Activated T-cell treated with anti-CD3 and anti-CD28 coated beads, Interleukin-2, amount 50 U/mL, for 24 hours (primary cell): ENCODE data around the gene COPS7B.
"Not testable (repeated sequence)": the region's sequence is repeated elsewhere in the genome, so short reads cannot be mapped to it uniquely, and the experiment has no call there.

Source experiments
- DNase-seq: peaks from one replicate; pipeline ENCODE4 v3.0.0-alpha.2; 2020
- H3K27ac Mint-ChIP-seq: 2 replicates; pipeline ENCODE4 v1.8.0; 2020; ENCODE audit warnings: mild to moderate bottlenecking, mixed read lengths
- H3K27me3 Mint-ChIP-seq: 2 replicates; pipeline ENCODE4 v1.8.0; 2020; ENCODE audit warnings: mixed read lengths
- H3K36me3 Mint-ChIP-seq: 2 replicates; pipeline ENCODE4 v1.8.0; 2020; ENCODE audit warnings: low read depth, mixed read lengths
- H3K4me1 Mint-ChIP-seq: 2 replicates; pipeline ENCODE4 v1.8.0; 2020; ENCODE audit warnings: low read depth, mixed read lengths
- H3K4me3 Mint-ChIP-seq: 2 replicates; pipeline ENCODE4 v1.8.0; 2020; ENCODE audit warnings: mild to moderate bottlenecking, moderate library complexity, mixed read lengths
- H3K9me3 Mint-ChIP-seq: 2 replicates; pipeline ENCODE4 v1.8.0; 2020; ENCODE audit warnings: mixed read lengths

The COPS7B gene

GRCh38 chr2:231786177-231786916 is at the start of gene COPS7B:
COPS7B (plus strand) TSS chr2:231786445; CDS start chr2:231788571, 2,126 bp downstream.
- Mint-ChIP-seq H3K4me3 (peak within 1 kb of the TSS; percentile 95), H3K27me3 (no peaks in the 10 kb centered on the region), H3K9me3 (no peaks in the 10 kb centered on the region), H3K4me1 (peaks cover 74% of the 10 kb centered on the region), H3K36me3 (peaks cover 52% of the 10 kb centered on the region), H3K27ac (peak within 1 kb of the TSS; percentile 85)
- peak; percentile 90 for DNase-seq

GRCh38 chr2:231737761-231738160 is 48.5 kb upstream of the COPS7B start:
- H3K27ac Mint-ChIP-seq: no peak overlapping the region
- H3K4me3 Mint-ChIP-seq: no peak overlapping the region
- H3K4me1 Mint-ChIP-seq: no peaks in the 10 kb centered on the region
- no peaks in the 10 kb centered on the region for H3K9me3 Mint-ChIP-seq
- H3K27me3 Mint-ChIP-seq: no peaks in the 10 kb centered on the region
- peaks cover 35% of the 10 kb centered on the region for H3K36me3 Mint-ChIP-seq
- DNase-seq: no peak

- Mint-ChIP-seq H3K27me3 (no peaks in the 10 kb centered on the region), H3K27ac (no peak overlapping the region), H3K9me3 (no peaks in the 10 kb centered on the region), H3K4me1 (no peaks in the 10 kb centered on the region), H3K36me3 (peaks cover 3% of the 10 kb centered on the region), H3K4me3 (no peak overlapping the region)
- DNase-seq: no peak
Observed at GRCh38 chr2:231743376-231744116, 42.7 kb upstream of the COPS7B start.

- Mint-ChIP-seq H3K9me3 (no peaks in the 10 kb centered on the region), H3K36me3 (no peaks in the 10 kb centered on the region), H3K27ac (no peak overlapping the region), H3K4me1 (no peaks in the 10 kb centered on the region), H3K27me3 (no peaks in the 10 kb centered on the region), H3K4me3 (no peak overlapping the region)
- DNase-seq: no peak
Observed at GRCh38 chr2:231745303-231746038, 40.8 kb upstream of the COPS7B start.

GRCh38 chr2:231748153-231748896 is 37.9 kb upstream of the COPS7B start:
- not testable (repeated sequence) for H3K27ac Mint-ChIP-seq, H3K9me3 Mint-ChIP-seq

GRCh38 chr2:231749016-231749415 is 37.2 kb upstream of the COPS7B start:
- H3K9me3 Mint-ChIP-seq, DNase-seq, H3K27me3 Mint-ChIP-seq, H3K4me1 Mint-ChIP-seq, H3K4me3 Mint-ChIP-seq, H3K27ac Mint-ChIP-seq, H3K36me3 Mint-ChIP-seq: not testable (repeated sequence)

More at GRCh38 chr2:231748153-231748896, 37.9 kb upstream of the COPS7B start:
- not testable (repeated sequence) for DNase-seq, H3K4me1 Mint-ChIP-seq, H3K4me3 Mint-ChIP-seq, H3K27me3 Mint-ChIP-seq, H3K36me3 Mint-ChIP-seq

GRCh38 chr2:231751042-231751815 is 35.0 kb upstream of the COPS7B start:
- no peak overlapping the region for H3K27ac Mint-ChIP-seq
- no peaks in the 10 kb centered on the region for H3K27me3 Mint-ChIP-seq
- H3K4me1 Mint-ChIP-seq: no peaks in the 10 kb centered on the region
- no peak overlapping the region for H3K4me3 Mint-ChIP-seq
- no peaks in the 10 kb centered on the region for H3K9me3 Mint-ChIP-seq
- no peak for DNase-seq
- no peaks in the 10 kb centered on the region for H3K36me3 Mint-ChIP-seq

GRCh38 chr2:231752061-231752460 is 34.2 kb upstream of the COPS7B start:
- no peaks in the 10 kb centered on the region for H3K36me3 Mint-ChIP-seq
- H3K27me3 Mint-ChIP-seq: no peaks in the 10 kb centered on the region
- no peak for DNase-seq
- H3K4me3 Mint-ChIP-seq: no peak overlapping the region
- no peak overlapping the region for H3K27ac Mint-ChIP-seq
- no peaks in the 10 kb centered on the region for H3K4me1 Mint-ChIP-seq
- H3K9me3 Mint-ChIP-seq: no peaks in the 10 kb centered on the region

- no peak for DNase-seq
- Mint-ChIP-seq H3K27ac (no peak overlapping the region), H3K36me3 (peaks cover 6% of the 10 kb centered on the region), H3K27me3 (no peaks in the 10 kb centered on the region), H3K9me3 (no peaks in the 10 kb centered on the region), H3K4me1 (peaks cover 13% of the 10 kb centered on the region), H3K4me3 (no peak overlapping the region)
Observed at GRCh38 chr2:231761735-231762134, 24.5 kb upstream of the COPS7B start.

GRCh38 chr2:231764124-231764523 is 22.1 kb upstream of the COPS7B start:
- Mint-ChIP-seq H3K27ac (no peak overlapping the region), H3K4me3 (no peak overlapping the region), H3K36me3 (peaks cover 6% of the 10 kb centered on the region), H3K27me3 (no peaks in the 10 kb centered on the region), H3K9me3 (no peaks in the 10 kb centered on the region), H3K4me1 (peaks cover 13% of the 10 kb centered on the region)
- DNase-seq: no peak

- Mint-ChIP-seq H3K4me3 (no peak overlapping the region), H3K4me1 (peaks cover 18% of the 10 kb centered on the region), H3K27ac (no peak overlapping the region), H3K27me3 (no peaks in the 10 kb centered on the region), H3K36me3 (peaks cover 6% of the 10 kb centered on the region), H3K9me3 (no peaks in the 10 kb centered on the region)
- DNase-seq: no peak
Observed at GRCh38 chr2:231764760-231765159, 21.5 kb upstream of the COPS7B start.

- H3K4me1 Mint-ChIP-seq: peaks cover 22% of the 10 kb centered on the region
- no peak overlapping the region for H3K4me3 Mint-ChIP-seq
- H3K27ac Mint-ChIP-seq: peak overlapping the region; percentile 42
- H3K36me3 Mint-ChIP-seq: peaks cover 6% of the 10 kb centered on the region
- DNase-seq: no peak
- no peaks in the 10 kb centered on the region for H3K27me3 Mint-ChIP-seq
- no peaks in the 10 kb centered on the region for H3K9me3 Mint-ChIP-seq
Observed at GRCh38 chr2:231765496-231765929, 20.7 kb upstream of the COPS7B start.

- DNase-seq: no peak
- no peaks in the 10 kb centered on the region for H3K36me3 Mint-ChIP-seq
- no peaks in the 10 kb centered on the region for H3K27me3 Mint-ChIP-seq
- no peaks in the 10 kb centered on the region for H3K9me3 Mint-ChIP-seq
- no peak overlapping the region for H3K27ac Mint-ChIP-seq
- peaks cover 22% of the 10 kb centered on the region for H3K4me1 Mint-ChIP-seq
- no peak overlapping the region for H3K4me3 Mint-ChIP-seq
Observed at GRCh38 chr2:231769170-231770136, 16.8 kb upstream of the COPS7B start.
